ENCODE data around the gene FILIP1L.
"Not testable (repeated sequence)": the region's sequence is repeated elsewhere in the genome, so short reads cannot be mapped to it uniquely, and the experiment has no call there.

Gene FILIP1L

GRCh38 chr3:100072326-100073048 is 41.8 kb downstream of the FILIP1L start:
- no peak for DNase-seq

GRCh38 chr3:100069472-100069871 is 44.8 kb downstream of the FILIP1L start:
- no peak for DNase-seq

- DNase-seq, result no peak
Observed at GRCh38 chr3:100068826-100069225, 45.5 kb downstream of the FILIP1L start.

- no peak for DNase-seq
Observed at GRCh38 chr3:100067589-100067988, 46.7 kb downstream of the FILIP1L start.

- no peak for DNase-seq
Observed at GRCh38 chr3:100063929-100064461, 50.3 kb downstream of the FILIP1L start.

GRCh38 chr3:100062665-100063064 is 51.6 kb downstream of the FILIP1L start:
- no peak for DNase-seq

- no peak for DNase-seq
Observed at GRCh38 chr3:100060685-100061484, 53.4 kb downstream of the FILIP1L start.

GRCh38 chr3:100059472-100059871 is 54.8 kb downstream of the FILIP1L start:
- DNase-seq, result no peak

GRCh38 chr3:100057716-100058575 is 56.4 kb downstream of the FILIP1L start:
- no peak for DNase-seq

GRCh38 chr3:100053951-100054620 is 60.2 kb downstream of the FILIP1L start:
- no peak for DNase-seq

GRCh38 chr3:100051513-100051912 is 62.8 kb downstream of the FILIP1L start:
- DNase-seq, result not testable (repeated sequence)

- no peak for DNase-seq
Observed at GRCh38 chr3:100048248-100048647, 66.1 kb downstream of the FILIP1L start.

GRCh38 chr3:100047455-100048141 is 66.7 kb downstream of the FILIP1L start:
- no peak for DNase-seq

GRCh38 chr3:100046986-100047385 is 67.3 kb downstream of the FILIP1L start:
- no peak for DNase-seq

GRCh38 chr3:100045696-100046095 is 68.6 kb downstream of the FILIP1L start:
- DNase-seq, result no peak

- no peak for DNase-seq
Observed at GRCh38 chr3:100044369-100044768, 69.9 kb downstream of the FILIP1L start.

GRCh38 chr3:100043271-100043670 is 71.0 kb downstream of the FILIP1L start:
- no peak for DNase-seq

- no peak for DNase-seq
Observed at GRCh38 chr3:100042166-100042981, 71.9 kb downstream of the FILIP1L start.

GRCh38 chr3:100041328-100041749 is 73.0 kb downstream of the FILIP1L start:
- peak; percentile 36 for DNase-seq

- no peak for DNase-seq
Observed at GRCh38 chr3:100040451-100041225, 73.7 kb downstream of the FILIP1L start.

Data from NCI-H446 treated with DMSO at 0.1 percent for 48 hours (cell line).